Bronchial epithelial cell (primary cell): Measurements from ENCODE around the gene GALNT10. TPM values are rescaled to one million over a fixed set of nuclear protein-coding genes. Genes with fewer than 3 reads are reported as not detected.
A peak's percentile ranks its signal among the peaks of the same experiment; 100 is the strongest.

Experiments
- DNase-seq: peaks from one replicate; pipeline ENCODE4 v3.0.0-alpha.2; 2010; ENCODE audit warnings: low read depth
- FAIRE-seq: peaks from 2 replicates; lab custom pipeline; 2011; peaks lifted over from hg19 to GRCh38; lab: Jason Lieb, UNC
- H3K27me3 ChIP-seq: 2 replicates; pipeline ENCODE4 v1.5.1; 2011; ENCODE audit warnings: low read length; ENCODE audit not compliant: control insufficient read depth, insufficient read depth
- H3K36me3 ChIP-seq: 2 replicates; pipeline ENCODE4 v1.5.1; 2011; ENCODE audit warnings: low read length; ENCODE audit not compliant: control insufficient read depth, insufficient read depth
- H3K4me3 ChIP-seq: 2 replicates; pipeline ENCODE4 v1.5.1; 2011; ENCODE audit warnings: mild to moderate bottlenecking, low read depth, low read length, control low read depth
- total RNA-seq: library from RNA; depleted of rRNA; stranded (reverse); fragments of >200 nt; gene quantifications from 2 replicates; pipeline ENCODE4 v1.2.1, GENCODE V29; 2014
- TF ChIP-seq, protein P1 (sequence below): IDR thresholded peaks from 2 replicates; pipeline ENCODE4 v1.5.1; 2011; ENCODE audit warnings: mild to moderate bottlenecking, moderate library complexity, low read length, control low read depth, inconsistent platforms; ENCODE audit not compliant: insufficient read depth, severe bottlenecking

Gene GALNT10
- total RNA-seq, 1 donor from 2014 or later = 3.9 TPM

DNA sequence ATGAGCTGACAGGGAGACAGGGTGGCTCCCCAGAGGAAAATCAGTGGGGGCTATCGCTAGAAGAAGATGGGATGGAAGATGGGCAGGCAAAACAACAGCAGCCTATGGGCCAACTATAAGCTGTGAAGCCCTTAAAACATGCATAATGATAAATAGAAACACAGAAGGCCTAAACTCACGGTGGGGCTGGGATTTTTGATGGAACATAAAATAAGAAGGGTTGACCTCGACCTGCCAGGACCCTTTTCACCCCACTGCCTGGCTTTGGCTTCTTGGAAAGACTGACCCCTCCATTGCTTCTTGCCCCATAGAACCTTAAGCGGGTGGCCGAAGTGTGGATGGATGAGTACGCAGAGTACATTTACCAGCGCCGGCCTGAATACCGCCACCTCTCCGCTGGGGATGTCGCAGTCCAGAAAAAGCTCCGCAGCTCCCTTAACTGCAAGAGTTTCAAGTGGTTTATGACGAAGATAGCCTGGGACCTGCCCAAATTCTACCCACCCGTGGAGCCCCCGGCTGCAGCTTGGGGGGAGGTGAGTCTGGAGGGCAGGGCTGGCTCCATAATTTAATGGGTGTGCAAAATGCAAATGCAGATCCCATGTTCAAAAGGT lies 218.8 kb downstream of the GALNT10 start:
- TF ChIP-seq, protein P1, sequence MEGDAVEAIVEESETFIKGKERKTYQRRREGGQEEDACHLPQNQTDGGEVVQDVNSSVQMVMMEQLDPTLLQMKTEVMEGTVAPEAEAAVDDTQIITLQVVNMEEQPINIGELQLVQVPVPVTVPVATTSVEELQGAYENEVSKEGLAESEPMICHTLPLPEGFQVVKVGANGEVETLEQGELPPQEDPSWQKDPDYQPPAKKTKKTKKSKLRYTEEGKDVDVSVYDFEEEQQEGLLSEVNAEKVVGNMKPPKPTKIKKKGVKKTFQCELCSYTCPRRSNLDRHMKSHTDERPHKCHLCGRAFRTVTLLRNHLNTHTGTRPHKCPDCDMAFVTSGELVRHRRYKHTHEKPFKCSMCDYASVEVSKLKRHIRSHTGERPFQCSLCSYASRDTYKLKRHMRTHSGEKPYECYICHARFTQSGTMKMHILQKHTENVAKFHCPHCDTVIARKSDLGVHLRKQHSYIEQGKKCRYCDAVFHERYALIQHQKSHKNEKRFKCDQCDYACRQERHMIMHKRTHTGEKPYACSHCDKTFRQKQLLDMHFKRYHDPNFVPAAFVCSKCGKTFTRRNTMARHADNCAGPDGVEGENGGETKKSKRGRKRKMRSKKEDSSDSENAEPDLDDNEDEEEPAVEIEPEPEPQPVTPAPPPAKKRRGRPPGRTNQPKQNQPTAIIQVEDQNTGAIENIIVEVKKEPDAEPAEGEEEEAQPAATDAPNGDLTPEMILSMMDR = no peak
- no peak for DNase-seq
- Histone ChIP-seq H3K36me3 (peaks cover 1% of the 10 kb centered on the region), H3K27me3 (no peaks in the 10 kb centered on the region), H3K4me3 (no peak overlapping the region)
- no peak for FAIRE-seq

DNA sequence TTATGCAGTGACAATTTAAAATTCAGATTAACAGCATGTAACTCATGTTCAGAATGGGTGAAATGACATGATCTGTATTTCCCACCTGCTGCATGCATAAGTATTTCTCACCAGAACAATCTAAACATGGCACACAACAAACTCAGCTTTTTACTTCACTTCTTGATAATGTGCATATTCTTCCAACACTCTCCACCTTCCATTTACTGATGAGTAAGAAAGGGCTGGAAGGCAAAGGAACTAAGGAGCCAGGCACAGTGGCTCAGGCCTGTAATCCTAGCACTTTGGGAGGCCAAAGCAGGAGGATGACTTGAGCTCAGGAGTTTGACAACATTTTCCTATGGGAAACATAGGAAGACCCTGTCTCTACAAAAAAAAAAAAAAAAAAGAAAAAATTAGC lies 219.5 kb downstream of the GALNT10 start:
- FAIRE-seq = no peak
- TF ChIP-seq, protein P1 = no peak
- H3K4me3 ChIP-seq = no peak overlapping the region
- no peaks in the 10 kb centered on the region for H3K27me3 ChIP-seq
- H3K36me3 ChIP-seq = peaks cover 1% of the 10 kb centered on the region
- DNase-seq = no peak

DNA sequence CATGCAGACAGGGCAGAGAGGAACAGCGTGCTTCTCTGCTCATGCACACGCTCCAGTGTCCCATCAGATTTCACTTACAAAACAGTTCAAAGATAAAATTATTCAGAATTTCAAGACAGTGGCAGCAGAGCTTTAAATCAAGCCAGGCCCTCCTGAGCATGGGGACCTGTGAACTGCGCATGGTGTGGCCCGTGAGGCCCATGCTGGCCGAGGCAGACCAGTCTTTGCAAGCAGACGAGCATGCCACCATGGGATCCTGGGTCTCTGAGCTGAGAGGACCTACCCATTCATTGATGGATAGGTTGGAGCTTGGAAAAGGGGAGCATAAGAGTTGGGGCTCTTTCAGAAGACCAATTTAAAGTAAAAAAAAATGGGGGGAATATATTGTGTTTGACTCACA lies 220.3 kb downstream of the GALNT10 start:
- TF ChIP-seq, protein P1 = no peak
- DNase-seq (no peak), FAIRE-seq (no peak)
- Histone ChIP-seq H3K36me3 (peaks cover 1% of the 10 kb centered on the region), H3K27me3 (no peaks in the 10 kb centered on the region), H3K4me3 (no peak overlapping the region)

DNA sequence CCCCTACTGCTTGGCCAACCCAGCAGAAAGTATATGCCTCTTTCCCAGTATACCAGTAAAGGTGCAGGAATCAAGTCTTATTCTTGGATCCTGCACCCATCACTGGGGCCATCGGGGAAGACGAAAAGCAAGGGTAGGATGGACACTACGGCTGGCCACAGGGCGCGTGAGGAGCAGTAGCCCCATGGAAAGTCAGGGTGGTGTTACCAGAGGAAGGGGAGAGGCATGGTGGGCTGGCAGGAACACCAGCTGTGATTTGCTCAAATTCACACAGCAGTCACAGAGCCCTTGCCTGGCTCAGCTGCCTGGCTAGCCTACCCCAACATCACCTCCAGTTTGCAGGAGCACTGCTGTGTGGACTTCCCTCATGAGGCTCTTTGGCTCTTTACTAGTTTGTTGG lies 220.8 kb downstream of the GALNT10 start:
- no peak for FAIRE-seq
- H3K36me3 ChIP-seq = peaks cover 1% of the 10 kb centered on the region

DNA sequence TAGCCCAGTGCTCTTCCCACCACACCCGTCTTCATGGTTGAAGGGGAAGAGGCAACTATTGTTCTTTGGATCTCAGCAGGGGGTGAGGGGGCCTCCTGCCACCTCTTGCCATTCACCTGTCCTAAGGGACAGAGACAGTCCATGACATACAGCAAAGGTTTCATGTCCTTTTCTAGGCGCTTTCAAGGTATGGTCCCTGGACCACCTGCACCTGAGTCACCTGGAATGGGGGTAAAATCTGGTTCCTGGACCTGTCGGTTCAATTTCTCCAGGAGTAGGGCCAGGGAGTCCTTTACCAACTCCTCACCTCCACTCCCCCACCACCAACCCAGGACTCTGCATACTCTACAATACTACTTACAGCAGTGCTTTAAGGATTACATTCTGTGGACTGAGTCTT lies 221.8 kb downstream of the GALNT10 start:
- no peak for FAIRE-seq
- no peaks in the 10 kb centered on the region for H3K27me3 ChIP-seq
- H3K4me3 ChIP-seq = no peak overlapping the region
- no peak for DNase-seq
- H3K36me3 ChIP-seq = peaks cover 2% of the 10 kb centered on the region
- TF ChIP-seq, protein P1 = no peak

More for the DNA sequence above, 220.8 kb downstream of the GALNT10 start:
- Histone ChIP-seq H3K27me3 (no peaks in the 10 kb centered on the region), H3K4me3 (no peak overlapping the region)
- no peak for DNase-seq
- TF ChIP-seq, protein P1 = no peak

DNA sequence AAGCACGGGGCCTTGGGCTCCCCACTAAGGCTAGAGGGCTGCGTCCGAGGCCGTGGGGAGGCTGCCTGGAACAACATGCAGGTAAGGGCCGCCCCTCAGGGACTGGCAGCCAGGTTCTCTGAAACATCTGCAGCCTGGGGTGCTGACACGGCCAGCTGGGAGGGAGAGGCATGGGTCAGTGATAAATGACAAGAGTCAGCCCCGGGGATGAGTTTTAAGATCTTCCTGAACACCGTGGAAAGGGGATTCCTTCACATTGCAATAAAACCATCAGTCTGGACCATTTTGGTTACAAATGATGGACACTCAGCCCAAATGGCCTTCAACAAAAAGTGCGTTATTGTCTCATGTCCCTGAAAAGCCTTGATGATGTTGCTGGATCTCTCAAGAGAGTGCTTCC lies 222.4 kb downstream of the GALNT10 start:
- Histone ChIP-seq H3K4me3 (no peak overlapping the region), H3K36me3 (peaks cover 4% of the 10 kb centered on the region), H3K27me3 (no peaks in the 10 kb centered on the region)
- DNase-seq (no peak), FAIRE-seq (peak; percentile 36)
- TF ChIP-seq, protein P1 = no peak
